Esophagus muscularis mucosa (tissue), 4 donors: ENCODE measurements around the gene MAT2B. TPM values are rescaled to one million over a fixed set of nuclear protein-coding genes. Genes with fewer than 3 reads are reported as not detected.

Experiments
- DNase-seq: peaks from one replicate; pipeline ENCODE4 v3.0.0-alpha.2; 2017; ENCODE audit errors: extremely low spot score
- H3K27ac ChIP-seq, 4 donors: fragments of 200-600 bp; sonication (generic); replicated peaks in 1 of 4; 1 replicate in 3 of 4; 2 replicates in 1 of 4; pipeline ENCODE4 v1.5.1; 2016 to 2019; ENCODE audit warnings: mild to moderate bottlenecking in 1 of 4
- H3K27me3 ChIP-seq, 4 donors: fragments of 200-600 bp; sonication (generic); one replicate each; pipeline versions ENCODE4 v1.5.1 to v1.6.0; 2016 to 2019
- H3K36me3 ChIP-seq, 4 donors: fragments of 200-600 bp; sonication (generic); one replicate each; pipeline ENCODE4 v1.5.1; 2016 to 2019
- H3K4me1 ChIP-seq, 4 donors: fragments of 200-600 bp; sonication (generic); one replicate each; pipeline ENCODE4 v1.5.1; 2016 to 2019
- H3K4me3 ChIP-seq, 4 donors: fragments of 200-600 bp; sonication (generic); 1 replicate in 2 of 4; 2 replicates in 2 of 4; pipeline ENCODE4 v1.5.1; 2016 to 2019; ENCODE audit warnings: mild to moderate bottlenecking in 4 of 4, moderate library complexity in 1 of 4
- H3K9me3 ChIP-seq, 4 donors: fragments of 200-600 bp; sonication (generic); 1 replicate in 3 of 4; 2 replicates in 1 of 4; pipeline ENCODE4 v1.5.1; 2016 to 2019
- EP300 ChIP-seq: sonication (generic); formaldehyde crosslinking; IDR thresholded peaks from one replicate; pipeline ENCODE4 v1.6.1; 2017; ENCODE audit warnings: antibody characterized with exemption
- POLR2A ChIP-seq: fragments of 450-650 bp; IDR thresholded peaks from one replicate; pipeline ENCODE4 v1.6.1; 2017; ENCODE audit warnings: antibody characterized with exemption, moderate library complexity, mild to moderate bottlenecking, low read depth
- POLR2AphosphoS5 ChIP-seq, 2 donors: sonication (generic); formaldehyde crosslinking; IDR thresholded peaks; one replicate each; pipeline ENCODE4 v1.6.1; 2017; ENCODE audit warnings: antibody characterized with exemption in 2 of 2
- whole genome bisulfite sequencing: methylation state at CpG from one replicate; pipeline ENCODE4 v1.1.5; 2018; 5-methylcytosine and 5-hydroxymethylcytosine counted together
- intact Hi-C: fragments of 100-400 bp; cut with DNase I; formaldehyde crosslinking; loops from one replicate; pipeline ENCODE4 v1.15.1; 2023
- total RNA-seq, 4 donors: library from RNA; depleted of rRNA; stranded (reverse); fragments of >200 nt; gene quantifications; one replicate each; pipeline versions ENCODE4 v1.1.0 to v1.2.1, GENCODE V29; 2016
- TF ChIP-seq, protein P1 (sequence below), 3 experiments: fragments of 200-600 bp in 2 of 3; fragments of 450-650 bp in 1 of 3; sonication (generic) in 2 of 3; IDR thresholded peaks; one replicate each; pipeline ENCODE4 v1.5.1; 2017 to 2019; ENCODE audit warnings: antibody characterized with exemption in 3 of 3, mild to moderate bottlenecking in 2 of 3, moderate library complexity in 1 of 3

Gene MAT2B
- total RNA-seq, 4 donors from 2014 or later = 42.5 to 60.8 (median 52.5) TPM

DNA sequence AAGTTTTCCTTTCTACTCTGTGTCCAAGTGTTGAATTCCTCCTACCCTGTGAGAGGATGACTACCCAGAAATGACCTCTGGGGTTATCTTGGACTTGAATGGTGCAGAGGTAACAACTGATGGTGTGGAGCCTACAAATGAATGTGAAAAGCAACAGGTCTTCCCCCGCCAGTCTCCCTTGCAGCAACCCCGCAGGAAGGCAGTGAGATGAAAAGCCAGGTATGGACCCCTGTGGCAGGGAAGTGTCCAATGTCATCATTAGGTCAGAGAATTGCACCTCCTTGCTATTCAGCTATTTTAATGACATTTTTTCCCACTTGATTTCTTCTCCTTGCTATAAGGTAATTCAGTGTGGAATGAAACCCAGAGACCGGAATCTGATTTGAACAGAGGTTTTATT lies 58.5 kb downstream of the MAT2B start:
- H3K36me3 ChIP-seq = no peaks in the 10 kb centered on the region
- H3K9me3 ChIP-seq = no peaks in the 10 kb centered on the region
- TF ChIP-seq, protein P1, sequence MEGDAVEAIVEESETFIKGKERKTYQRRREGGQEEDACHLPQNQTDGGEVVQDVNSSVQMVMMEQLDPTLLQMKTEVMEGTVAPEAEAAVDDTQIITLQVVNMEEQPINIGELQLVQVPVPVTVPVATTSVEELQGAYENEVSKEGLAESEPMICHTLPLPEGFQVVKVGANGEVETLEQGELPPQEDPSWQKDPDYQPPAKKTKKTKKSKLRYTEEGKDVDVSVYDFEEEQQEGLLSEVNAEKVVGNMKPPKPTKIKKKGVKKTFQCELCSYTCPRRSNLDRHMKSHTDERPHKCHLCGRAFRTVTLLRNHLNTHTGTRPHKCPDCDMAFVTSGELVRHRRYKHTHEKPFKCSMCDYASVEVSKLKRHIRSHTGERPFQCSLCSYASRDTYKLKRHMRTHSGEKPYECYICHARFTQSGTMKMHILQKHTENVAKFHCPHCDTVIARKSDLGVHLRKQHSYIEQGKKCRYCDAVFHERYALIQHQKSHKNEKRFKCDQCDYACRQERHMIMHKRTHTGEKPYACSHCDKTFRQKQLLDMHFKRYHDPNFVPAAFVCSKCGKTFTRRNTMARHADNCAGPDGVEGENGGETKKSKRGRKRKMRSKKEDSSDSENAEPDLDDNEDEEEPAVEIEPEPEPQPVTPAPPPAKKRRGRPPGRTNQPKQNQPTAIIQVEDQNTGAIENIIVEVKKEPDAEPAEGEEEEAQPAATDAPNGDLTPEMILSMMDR (IDR thresholded peaks at IDR 0.05) = no peak
- TF ChIP-seq EP300 = no peak
- TF ChIP-seq POLR2A = no peak
- TF ChIP-seq POLR2AphosphoS5 (IDR thresholded peaks at IDR 0.05) = no peak
- no peak for DNase-seq
- peaks cover 15 to 21% (median 20%) of the 10 kb centered on the region in 4 donors for H3K4me1 ChIP-seq
- WGBS = 57% methylated on average over 3 of the region's 3 CpGs
- peaks cover 0 to 32% (median 6%) of the 10 kb centered on the region in 4 donors for H3K27me3 ChIP-seq
- H3K27ac ChIP-seq = no peak overlapping the region
- H3K4me3 ChIP-seq = no peak overlapping the region
- intact Hi-C loops = loop anchor here (5.0 kb wide), 1 partner anchor 938 kb away; no protein-coding TSS in a partner anchor

DNA sequence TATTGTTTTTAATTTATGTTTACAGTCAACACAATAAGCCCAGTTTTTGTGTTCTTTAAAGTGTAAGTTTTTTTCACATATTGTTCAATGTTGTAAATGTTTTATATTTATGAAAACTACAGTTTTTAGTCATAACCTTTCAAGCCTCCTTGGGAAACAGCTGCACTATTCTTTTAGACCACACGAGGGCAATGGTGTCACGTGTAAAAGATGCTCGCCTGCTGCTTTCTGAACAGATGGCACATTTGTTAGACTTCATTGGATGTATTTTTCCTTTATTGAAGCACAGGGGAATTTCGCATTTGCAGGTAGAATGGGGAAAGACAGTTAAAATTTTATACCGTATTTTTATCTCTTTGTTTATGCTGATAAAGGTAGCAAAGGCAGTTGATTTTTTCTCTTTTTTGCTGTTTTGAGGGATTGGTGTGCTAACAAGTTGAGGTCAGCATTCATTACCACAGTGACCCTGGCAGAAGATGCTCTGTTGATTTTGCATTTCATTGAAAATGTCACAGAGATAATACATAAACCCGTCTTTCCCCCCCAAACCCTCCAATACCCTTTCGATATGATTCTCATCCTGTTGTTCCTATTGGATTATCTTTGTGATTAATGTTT lies 59.0 kb downstream of the MAT2B start:
- intact Hi-C loops = loop anchor here (5.0 kb wide), 1 partner anchor 938 kb away; no protein-coding TSS in a partner anchor
- Histone ChIP-seq H3K36me3 (no peaks in the 10 kb centered on the region), H3K27me3 (peaks cover 0 to 30% (median 6%) of the 10 kb centered on the region in 4 donors), H3K4me3 (no peak overlapping the region), H3K4me1 (peaks cover 15 to 21% (median 20%) of the 10 kb centered on the region in 4 donors), H3K27ac (no peak overlapping the region), H3K9me3 (no peaks in the 10 kb centered on the region)
- no peak for DNase-seq
- TF ChIP-seq, protein P1 (IDR thresholded peaks at IDR 0.05) = peak; percentile 83 to 90 (median 87)
- TF ChIP-seq EP300 = no peak
- 9% methylated on average over 7 of the region's 7 CpGs for WGBS

DNA sequence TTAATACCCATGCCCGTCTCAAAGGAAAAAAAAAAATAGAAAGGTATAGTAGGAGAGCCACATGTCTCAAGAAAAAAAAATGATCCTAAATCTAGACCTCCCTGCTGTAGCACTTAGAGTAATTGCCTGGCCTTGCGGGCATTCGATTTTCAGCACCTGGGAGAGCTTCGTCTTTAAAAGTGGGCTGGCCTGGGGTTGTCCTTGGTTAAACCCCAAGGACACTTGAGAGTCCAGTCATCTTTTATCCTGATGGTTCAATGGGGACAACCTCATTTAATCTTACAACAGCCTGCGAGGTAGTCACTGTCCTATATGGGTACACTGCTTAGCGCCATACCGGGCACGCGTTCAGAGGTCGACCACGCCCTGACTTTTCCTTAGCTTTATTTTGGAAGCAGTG lies 60.1 kb downstream of the MAT2B start:
- Histone ChIP-seq H3K27ac (no peak overlapping the region), H3K27me3 (peaks cover 0 to 34% (median 6%) of the 10 kb centered on the region in 4 donors), H3K36me3 (no peaks in the 10 kb centered on the region), H3K9me3 (no peaks in the 10 kb centered on the region), H3K4me1 (peaks cover 15 to 21% (median 20%) of the 10 kb centered on the region in 4 donors), H3K4me3 (peak overlapping the region; percentile 38 to 45 (median 43))
- intact Hi-C loops = no loop called here
- no peak for DNase-seq
- WGBS = 5% methylated on average over 11 of the region's 11 CpGs
- TF ChIP-seq POLR2AphosphoS5 (IDR thresholded peaks at IDR 0.05) = no peak
- TF ChIP-seq EP300 = no peak
- TF ChIP-seq, protein P1 (IDR thresholded peaks at IDR 0.05) = no peak
- no peak for TF ChIP-seq POLR2A

DNA sequence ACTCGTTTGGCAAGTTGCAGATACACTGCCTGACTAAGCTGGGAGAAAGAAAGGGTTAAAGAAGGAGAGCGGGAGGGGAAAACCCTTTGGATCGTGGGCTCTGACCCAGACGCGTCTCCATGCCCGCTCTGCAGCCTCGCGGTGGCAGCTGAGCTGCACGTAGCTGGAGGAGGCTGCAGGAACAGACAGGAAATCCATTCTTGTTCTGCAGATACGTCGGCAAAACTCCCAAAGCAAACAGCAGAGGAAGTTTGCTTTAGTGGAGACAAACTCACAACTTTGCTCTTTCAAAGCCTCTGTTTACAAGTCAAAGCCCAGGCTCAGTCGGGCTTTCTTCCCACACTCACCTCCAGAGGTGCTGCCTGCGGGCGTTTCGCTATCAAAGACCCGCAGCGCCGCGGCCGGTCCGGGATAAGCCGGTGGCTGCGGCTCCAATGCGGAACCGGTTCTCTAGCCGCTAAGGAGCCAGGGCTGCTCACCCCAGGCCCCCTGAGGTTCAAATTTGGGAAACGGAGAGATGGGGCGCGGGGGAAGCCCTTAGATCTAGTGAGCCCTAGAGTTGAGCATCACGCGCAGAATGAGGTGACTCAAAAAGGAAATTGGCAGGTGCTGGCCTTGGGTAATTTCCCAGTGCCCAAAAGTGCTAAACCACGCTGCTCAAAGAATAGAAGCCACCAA lies 60.7 kb downstream of the MAT2B start:
- intact Hi-C loops = no loop called here
- TF ChIP-seq, protein P1 (IDR thresholded peaks at IDR 0.05) = no peak
- TF ChIP-seq POLR2AphosphoS5 (IDR thresholded peaks at IDR 0.05) = no peak
- no peak for TF ChIP-seq POLR2A
- no peak for TF ChIP-seq EP300
- 6% methylated on average over 31 of the region's 32 CpGs for WGBS
- peak overlapping the region; percentile 38 to 45 (median 43) for H3K4me3 ChIP-seq
- peaks cover 15 to 21% (median 20%) of the 10 kb centered on the region in 4 donors for H3K4me1 ChIP-seq
- H3K27me3 ChIP-seq = peaks cover 0 to 36% (median 6%) of the 10 kb centered on the region in 4 donors
- H3K9me3 ChIP-seq = no peaks in the 10 kb centered on the region
- DNase-seq = no peak
- no peak overlapping the region for H3K27ac ChIP-seq
- no peaks in the 10 kb centered on the region for H3K36me3 ChIP-seq
